GM19438 (cell line): ENCODE measurements around the gene CERK.
"Not testable (repeated sequence)": the region's sequence is repeated elsewhere in the genome, so short reads cannot be mapped to it uniquely, and the experiment has no call there.

Experiments
- ATAC-seq: cut with Tn5 transposase; IDR thresholded peaks from one replicate; pipeline ENCODE4 v1.9.1; 2021; ENCODE audit warnings: low read depth; ENCODE audit not compliant: unreplicated experiment

Gene CERK

GRCh38 chr22:46737976-46738646, at the start of gene CERK:
CERK (minus strand) TSS chr22:46738252; CDS start chr22:46738148, 104 bp downstream.
- ATAC-seq, result peak; percentile 45

DNA sequence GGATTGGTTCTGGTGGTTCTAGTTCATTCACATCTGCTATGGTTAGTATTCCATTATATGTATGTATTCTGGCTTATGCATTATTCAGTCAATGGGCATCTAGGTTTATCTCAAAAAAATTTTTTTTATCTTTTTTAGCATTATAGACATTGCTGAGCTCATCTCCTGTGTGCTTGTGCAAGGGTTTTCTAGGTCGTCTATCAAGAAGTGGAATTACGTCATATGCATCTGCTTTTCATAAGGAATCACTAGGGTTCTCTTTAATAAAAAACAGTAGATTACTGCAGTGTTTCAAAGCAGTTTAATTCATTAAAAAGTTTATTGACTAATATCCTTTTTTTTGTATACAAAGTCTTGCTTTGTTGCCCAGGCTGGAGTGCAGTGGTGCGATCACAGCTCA, 45.7 kb upstream of the CERK start:
- no peak for ATAC-seq

- not testable (repeated sequence) for ATAC-seq
Measured at GRCh38 chr22:46782200-46782599, 44.1 kb upstream of the CERK start.

- ATAC-seq, result no peak
Measured at GRCh38 chr22:46781291-46781690, 43.2 kb upstream of the CERK start.

DNA sequence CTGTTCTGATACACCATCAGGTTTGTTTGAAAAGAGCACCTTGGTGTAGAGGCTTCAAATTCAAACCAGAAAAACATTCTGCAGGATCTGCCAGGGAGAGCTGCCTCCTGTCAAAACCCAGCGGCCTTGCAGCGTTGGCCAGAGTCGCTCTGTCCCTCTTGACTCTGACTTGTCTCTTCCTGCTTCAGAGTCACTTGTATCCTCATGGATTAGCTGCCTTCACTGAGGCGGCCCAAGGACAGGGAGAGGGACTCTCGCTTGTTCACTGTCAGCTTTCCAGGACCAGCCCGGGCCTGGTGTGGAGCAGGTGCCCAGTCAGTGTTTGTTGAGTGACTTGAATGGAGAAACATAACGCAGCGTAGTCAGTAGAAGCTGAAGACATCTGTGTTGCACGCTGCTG, 42.4 kb upstream of the CERK start:
- no peak for ATAC-seq

GRCh38 chr22:46779651-46780050, 41.6 kb upstream of the CERK start:
- ATAC-seq, result no peak

GRCh38 chr22:46779023-46779422, 41.0 kb upstream of the CERK start:
- ATAC-seq, result no peak

DNA sequence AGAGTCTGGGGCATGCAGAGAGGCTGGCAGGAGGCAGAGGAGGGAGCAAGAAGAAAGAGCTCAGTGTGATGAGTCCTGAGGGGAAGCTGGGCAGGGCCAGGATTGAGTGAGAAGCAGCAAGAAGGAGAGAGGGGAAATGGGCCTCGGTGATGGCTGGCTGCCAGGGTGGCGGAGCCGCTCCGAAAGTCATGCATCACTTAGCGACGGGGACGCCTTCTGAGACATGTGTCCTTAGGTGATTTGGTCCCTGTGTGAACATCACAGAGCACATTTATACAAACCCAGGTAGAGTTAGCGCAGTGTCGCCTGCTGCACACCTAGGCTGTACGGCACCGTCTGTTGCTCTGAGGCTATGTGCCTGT, 39.5 kb upstream of the CERK start:
- no peak for ATAC-seq

DNA sequence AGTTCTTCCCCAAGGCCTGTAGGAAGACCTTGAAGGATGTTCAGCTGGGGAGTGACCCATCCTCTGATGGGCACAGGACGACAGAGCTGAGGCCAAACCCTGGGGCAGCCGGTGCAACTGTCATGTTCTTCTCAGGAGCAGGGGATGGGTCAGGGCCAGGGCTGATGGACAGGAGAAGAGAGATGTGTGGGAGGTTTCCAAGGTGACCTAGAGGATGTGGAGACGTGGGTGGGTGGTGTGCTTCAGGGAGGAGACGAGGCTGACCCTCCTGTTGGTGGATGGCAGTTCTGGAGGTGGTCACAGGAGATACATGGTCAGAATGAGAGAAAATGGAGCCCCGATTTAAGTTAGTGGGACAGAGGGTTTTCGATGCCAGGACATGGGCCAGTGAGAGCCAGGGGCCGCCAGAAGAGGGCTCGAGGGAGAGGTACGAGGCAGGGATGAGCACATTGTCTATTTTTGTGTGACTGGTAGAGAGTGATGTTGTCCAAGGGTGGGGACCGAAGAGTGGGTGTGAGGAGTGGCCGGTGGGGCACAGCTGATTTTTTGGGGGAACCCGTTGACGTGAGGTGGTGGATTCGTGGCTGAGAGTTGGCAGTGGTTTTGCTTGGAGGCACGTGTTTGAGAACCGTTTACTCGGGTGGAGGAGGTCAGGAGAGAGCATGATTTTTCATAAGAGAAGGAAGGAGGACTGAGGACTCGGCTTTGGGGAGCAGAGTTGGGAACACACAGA, 39.0 kb upstream of the CERK start:
- no peak for ATAC-seq

GRCh38 chr22:46775850-46776826, 38.1 kb upstream of the CERK start:
- ATAC-seq, result no peak

- no peak for ATAC-seq
Measured at GRCh38 chr22:46774980-46775849, 37.2 kb upstream of the CERK start.

- peak; percentile 31 for ATAC-seq
Measured at GRCh38 chr22:46774253-46774979, 36.4 kb upstream of the CERK start.

DNA sequence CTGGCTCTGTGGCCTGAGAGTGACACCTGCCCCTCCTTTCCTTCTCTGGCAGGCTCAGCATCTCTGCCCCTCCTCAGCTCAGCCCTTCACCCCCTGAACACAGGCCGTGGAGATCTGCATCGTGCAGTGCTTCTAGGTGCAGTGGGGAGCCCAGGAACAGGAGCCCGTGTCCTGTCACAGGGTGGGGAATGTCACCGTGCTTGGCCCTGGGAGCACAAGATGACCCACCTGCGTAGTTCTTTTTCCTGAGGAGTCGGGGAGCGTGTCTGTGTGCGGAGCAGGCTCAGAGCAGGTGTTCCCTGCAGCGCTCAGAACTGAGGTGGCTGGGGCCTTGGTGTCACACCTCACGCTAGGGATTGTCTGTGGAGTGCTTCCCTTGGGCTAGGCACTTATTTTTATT, 35.0 kb upstream of the CERK start:
- no peak for ATAC-seq

GRCh38 chr22:46770726-46771125, 32.7 kb upstream of the CERK start:
- ATAC-seq, result no peak

DNA sequence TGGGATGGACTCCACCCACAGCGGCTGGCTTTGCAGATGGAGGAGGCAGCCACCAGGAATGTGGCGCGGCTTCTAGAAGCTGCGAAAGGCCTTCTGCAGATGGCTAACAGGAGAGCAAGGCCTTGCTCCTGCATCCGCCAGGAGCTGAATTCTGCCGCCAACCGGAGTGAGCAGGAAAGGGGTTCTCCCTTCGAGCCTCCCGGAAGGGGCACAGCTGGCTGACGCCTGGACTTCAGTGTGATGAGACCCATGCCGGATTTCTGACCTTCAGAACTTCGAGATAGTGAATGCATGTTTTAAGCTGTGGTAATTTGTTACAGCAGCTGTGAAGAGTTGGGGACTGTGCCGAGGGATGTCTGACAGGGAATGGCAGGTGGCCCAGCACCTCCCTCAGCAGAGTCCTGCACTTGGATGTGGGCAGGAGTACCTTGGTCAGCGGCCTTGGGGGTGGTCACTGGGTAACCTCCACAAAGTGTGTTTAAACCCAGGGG, 32.1 kb upstream of the CERK start:
- no peak for ATAC-seq

DNA sequence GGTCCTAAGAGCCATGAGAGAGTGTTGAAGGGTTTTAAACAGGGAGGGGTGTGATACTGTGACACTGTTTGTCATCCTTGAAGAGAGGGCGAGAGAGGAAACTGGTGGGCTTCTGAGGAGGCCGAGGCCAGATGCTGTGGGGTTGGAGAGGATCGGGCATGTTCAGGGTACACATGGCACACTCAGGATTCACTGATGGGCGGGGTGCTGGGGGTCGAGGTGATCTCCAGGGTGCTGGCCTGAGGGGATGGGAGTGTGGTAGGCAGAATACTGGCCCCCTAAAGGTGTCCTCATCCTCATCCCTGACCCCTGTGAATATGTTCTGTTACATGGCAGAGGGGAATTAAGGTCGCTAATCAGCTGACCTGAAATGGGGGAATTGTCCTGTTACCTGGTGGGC, 31.7 kb upstream of the CERK start:
- ATAC-seq, result no peak

DNA sequence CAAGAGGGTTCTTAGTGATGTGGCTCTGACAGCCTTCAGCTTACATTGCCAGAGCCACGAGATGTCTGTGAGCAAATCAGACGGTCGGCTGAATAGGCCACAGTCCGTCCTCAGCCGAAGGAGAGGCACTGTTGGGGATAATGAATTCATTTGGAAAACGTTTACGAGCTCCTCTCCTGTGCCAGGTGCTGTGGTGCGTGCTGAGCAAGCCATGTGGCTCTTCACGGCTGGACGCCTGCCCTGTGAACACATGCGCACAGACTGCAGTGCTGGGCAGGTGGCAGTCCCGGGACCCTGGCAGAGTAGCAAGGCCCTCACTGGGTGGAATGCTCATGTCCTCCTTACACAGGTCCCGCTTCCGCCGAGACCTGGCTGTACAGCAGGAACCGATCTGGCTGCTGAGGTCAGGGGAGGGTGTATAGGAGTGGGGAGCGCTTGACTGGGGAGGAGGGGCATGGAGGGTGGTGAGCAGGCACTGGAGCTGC, 31.2 kb upstream of the CERK start:
- ATAC-seq, result no peak

GRCh38 chr22:46767249-46767985, 29.4 kb upstream of the CERK start:
- ATAC-seq, result no peak

- ATAC-seq, result no peak
Measured at GRCh38 chr22:46766611-46767010, 28.6 kb upstream of the CERK start.
